ENCODE data around the gene KRTAP5-6.

DNA sequence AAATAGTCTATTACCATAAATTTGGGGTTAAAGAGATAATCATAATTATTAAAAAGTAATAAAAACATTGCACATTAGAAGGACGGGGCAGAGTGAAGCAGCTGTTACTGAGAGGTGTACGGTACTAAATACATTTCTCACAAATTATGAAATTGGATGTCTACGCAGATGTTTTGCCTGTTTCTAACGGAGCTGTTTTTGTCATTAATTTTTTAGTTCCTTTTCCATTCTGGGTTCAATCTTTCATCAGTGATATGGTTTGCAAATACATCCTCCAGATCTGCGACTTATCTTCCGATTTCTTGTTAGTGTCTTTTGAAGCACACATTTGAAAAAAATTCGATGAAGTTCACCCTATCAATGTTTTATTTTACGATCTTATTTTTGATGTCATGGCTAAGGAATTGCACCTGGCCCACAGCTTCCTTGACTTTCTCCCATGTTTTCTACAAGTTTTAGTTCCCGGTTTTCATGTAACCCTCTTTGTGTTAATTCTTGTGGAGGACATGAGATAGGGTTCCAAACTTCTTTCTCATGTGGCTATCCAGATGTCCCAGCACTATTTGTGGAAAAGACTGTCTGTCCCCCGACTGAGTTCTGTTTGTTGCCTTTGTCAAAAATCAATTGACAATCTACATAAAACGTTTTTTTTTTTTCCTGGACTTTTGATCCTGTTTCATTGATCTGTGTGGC lies 21.3 kb upstream of the KRTAP5-6 start:
- TF ChIP-seq, protein P1, sequence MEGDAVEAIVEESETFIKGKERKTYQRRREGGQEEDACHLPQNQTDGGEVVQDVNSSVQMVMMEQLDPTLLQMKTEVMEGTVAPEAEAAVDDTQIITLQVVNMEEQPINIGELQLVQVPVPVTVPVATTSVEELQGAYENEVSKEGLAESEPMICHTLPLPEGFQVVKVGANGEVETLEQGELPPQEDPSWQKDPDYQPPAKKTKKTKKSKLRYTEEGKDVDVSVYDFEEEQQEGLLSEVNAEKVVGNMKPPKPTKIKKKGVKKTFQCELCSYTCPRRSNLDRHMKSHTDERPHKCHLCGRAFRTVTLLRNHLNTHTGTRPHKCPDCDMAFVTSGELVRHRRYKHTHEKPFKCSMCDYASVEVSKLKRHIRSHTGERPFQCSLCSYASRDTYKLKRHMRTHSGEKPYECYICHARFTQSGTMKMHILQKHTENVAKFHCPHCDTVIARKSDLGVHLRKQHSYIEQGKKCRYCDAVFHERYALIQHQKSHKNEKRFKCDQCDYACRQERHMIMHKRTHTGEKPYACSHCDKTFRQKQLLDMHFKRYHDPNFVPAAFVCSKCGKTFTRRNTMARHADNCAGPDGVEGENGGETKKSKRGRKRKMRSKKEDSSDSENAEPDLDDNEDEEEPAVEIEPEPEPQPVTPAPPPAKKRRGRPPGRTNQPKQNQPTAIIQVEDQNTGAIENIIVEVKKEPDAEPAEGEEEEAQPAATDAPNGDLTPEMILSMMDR (IDR thresholded peaks at IDR 0.05): no peak
- TF ChIP-seq POLR2AphosphoS5 (IDR thresholded peaks at IDR 0.05): no peak

Data from suprapubic skin (tissue), 3 donors.